HEK293 (cell line): ENCODE results near the gene CABCOCO1.
"Not testable (repeated sequence)": the region's sequence is repeated elsewhere in the genome, so short reads cannot be mapped to it uniquely, and the experiment has no call there.

ENCODE experiments used
- CTCF ChIA-PET: fragments of 350-600 bp; formaldehyde crosslinking; extraction: SDS; loops from one replicate; lab custom pipeline; 2021; ENCODE audit warnings: antibody characterized with exemption; lab: Yijun Ruan, JAX
- POLR2A ChIA-PET: fragments of 300-600 bp; formaldehyde crosslinking; extraction: SDS; loops from one replicate; lab custom pipeline; 2020; ENCODE audit warnings: antibody characterized with exemption, inconsistent platforms; lab: Yijun Ruan, JAX
- H3K27ac ChIP-seq: fragments of 200-500 bp; sonication (Bioruptor generic); 2 replicates; pipeline ENCODE4 v1.5.1; 2014; ENCODE audit warnings: low read depth, low read length, control low read depth, inconsistent platforms; ENCODE audit errors: extremely low read depth
- H3K36me3 ChIP-seq, 2 experiments: fragments of 200-500 bp in 1 of 2; sonication (Bioruptor generic) in 1 of 2; 1 replicate in 1 of 2; 2 replicates in 1 of 2; pipeline ENCODE4 v1.5.1; 2014 to 2017; ENCODE audit warnings: inconsistent platforms in 2 of 2, low read length in 2 of 2; ENCODE audit not compliant: control insufficient read depth in 2 of 2, insufficient read depth in 1 of 2
- H3K4me1 ChIP-seq: fragments of 200-500 bp; sonication (Bioruptor generic); 2 replicates; pipeline ENCODE4 v1.5.1; 2014; ENCODE audit warnings: mild to moderate bottlenecking, low read length, inconsistent platforms; ENCODE audit not compliant: control insufficient read depth, insufficient read depth
- H3K4me3 ChIP-seq: 2 replicates; pipeline ENCODE4 v1.5.1; 2011; ENCODE audit warnings: low read depth, mild to moderate bottlenecking, control low read depth, low read length, moderate library complexity
- H3K9me3 ChIP-seq: fragments of 200-500 bp; sonication (Bioruptor generic); 2 replicates; pipeline ENCODE4 v1.5.1; 2014; ENCODE audit warnings: low read depth, low read length, inconsistent platforms; ENCODE audit not compliant: control insufficient read depth, insufficient read depth
- AEBP2 ChIP-seq: fragments of 450-650 bp; formaldehyde crosslinking; IDR thresholded peaks from 2 replicates; pipeline ENCODE4 v1.5.1; 2016; ENCODE audit warnings: missing biosample characterization, missing genetic modification characterization, borderline replicate concordance
- BCL11B ChIP-seq: fragments of 450-650 bp; formaldehyde crosslinking; IDR thresholded peaks from 2 replicates; pipeline ENCODE4 v1.5.1; 2016; ENCODE audit warnings: low read depth, missing biosample characterization, missing genetic modification characterization
- HOXC10 ChIP-seq: sonication (generic); formaldehyde crosslinking; IDR thresholded peaks from 2 replicates; pipeline ENCODE4 v1.8.1; 2023; ENCODE audit warnings: mild to moderate bottlenecking, missing genetic modification reagents
- KLF17 ChIP-seq: fragments of 450-650 bp; formaldehyde crosslinking; IDR thresholded peaks from 2 replicates; pipeline ENCODE4 v1.5.1; 2016; ENCODE audit warnings: missing biosample characterization, missing genetic modification characterization
- KLF7 ChIP-seq: fragments of 450-650 bp; formaldehyde crosslinking; IDR thresholded peaks from 2 replicates; pipeline ENCODE4 v1.5.1; 2016; ENCODE audit warnings: missing biosample characterization, missing genetic modification characterization, borderline replicate concordance
- MEIS1 ChIP-seq: sonication (generic); formaldehyde crosslinking; IDR thresholded peaks from 2 replicates; pipeline ENCODE4 v1.8.1; 2022; ENCODE audit warnings: missing genetic modification reagents, mild to moderate bottlenecking, borderline replicate concordance
- OSR2 ChIP-seq: fragments of 450-650 bp; formaldehyde crosslinking; IDR thresholded peaks from 2 replicates; pipeline ENCODE4 v1.5.1; 2016; ENCODE audit warnings: missing biosample characterization, missing genetic modification characterization
- SCRT2 ChIP-seq: fragments of 450-650 bp; formaldehyde crosslinking; IDR thresholded peaks from 2 replicates; pipeline ENCODE4 v1.5.1; 2016; ENCODE audit warnings: missing biosample characterization, missing genetic modification characterization
- ZBTB17 ChIP-seq: fragments of 450-650 bp; formaldehyde crosslinking; IDR thresholded peaks from 2 replicates; pipeline ENCODE4 v1.5.1; 2016; ENCODE audit warnings: missing biosample characterization, missing genetic modification characterization
- ZFHX2 ChIP-seq: fragments of 450-650 bp; formaldehyde crosslinking; conservative IDR thresholded peaks from 2 replicates; pipeline ENCODE4 v1.5.1; 2016; ENCODE audit warnings: missing biosample characterization, missing genetic modification characterization
- ZIC2 ChIP-seq: fragments of 450-650 bp; formaldehyde crosslinking; IDR thresholded peaks from 2 replicates; pipeline ENCODE4 v1.5.1; 2016; ENCODE audit warnings: missing biosample characterization, missing genetic modification characterization
- ZNF146 ChIP-seq: fragments of 450-650 bp; formaldehyde crosslinking; IDR thresholded peaks from 2 replicates; pipeline ENCODE4 v1.5.1; 2016; ENCODE audit warnings: missing biosample characterization, missing genetic modification characterization
- ZNF169 ChIP-seq: fragments of 450-650 bp; formaldehyde crosslinking; IDR thresholded peaks from 2 replicates; pipeline ENCODE4 v1.5.1; 2016; ENCODE audit warnings: missing biosample characterization, missing genetic modification characterization
- ZNF274 ChIP-seq, 2 experiments: fragments of 200-500 bp in 1 of 2; fragments of 450-650 bp in 1 of 2; sonication (Bioruptor generic) in 1 of 2; formaldehyde crosslinking in 1 of 2; IDR thresholded peaks; 2 replicates each; pipeline versions ENCODE4 v1.5.1 to v1.6.1; 2014 to 2016; ENCODE audit warnings: borderline replicate concordance in 1 of 2, inconsistent platforms in 1 of 2, low read length in 1 of 2, missing biosample characterization in 1 of 2, missing genetic modification characterization in 1 of 2
- ZNF426 ChIP-seq: fragments of 450-650 bp; formaldehyde crosslinking; IDR thresholded peaks from 2 replicates; pipeline ENCODE4 v1.5.1; 2017; ENCODE audit warnings: missing biosample characterization, missing genetic modification characterization, mild to moderate bottlenecking, inconsistent platforms, moderate library complexity
- ZNF580 ChIP-seq: fragments of 450-650 bp; formaldehyde crosslinking; IDR thresholded peaks from 2 replicates; pipeline ENCODE4 v1.5.1; 2016; ENCODE audit warnings: missing biosample characterization, missing genetic modification characterization
- ZNF585B ChIP-seq: fragments of 450-650 bp; formaldehyde crosslinking; IDR thresholded peaks from 2 replicates; pipeline ENCODE4 v1.5.1; 2016; ENCODE audit warnings: missing biosample characterization, missing genetic modification characterization
- ZNF610 ChIP-seq: fragments of 450-650 bp; formaldehyde crosslinking; IDR thresholded peaks from 2 replicates; pipeline ENCODE4 v1.5.1; 2016; ENCODE audit warnings: missing biosample characterization, missing genetic modification characterization, borderline replicate concordance
- ZNF645 ChIP-seq: fragments of 450-650 bp; formaldehyde crosslinking; IDR thresholded peaks from 2 replicates; pipeline ENCODE4; 2016; ENCODE audit warnings: missing biosample characterization, missing genetic modification characterization
- ZNF830 ChIP-seq: fragments of 450-650 bp; IDR thresholded peaks from 2 replicates; pipeline ENCODE4 v1.5.0; 2018; ENCODE audit warnings: missing biosample characterization, missing genetic modification characterization, low read depth, mild to moderate bottlenecking, moderate library complexity
- TF ChIP-seq, protein P1 (sequence below): fragments of 450-650 bp; formaldehyde crosslinking; IDR thresholded peaks from 2 replicates; pipeline ENCODE4 v1.5.1; 2017; ENCODE audit warnings: missing biosample characterization, missing genetic modification characterization

CABCOCO1 gene

DNA sequence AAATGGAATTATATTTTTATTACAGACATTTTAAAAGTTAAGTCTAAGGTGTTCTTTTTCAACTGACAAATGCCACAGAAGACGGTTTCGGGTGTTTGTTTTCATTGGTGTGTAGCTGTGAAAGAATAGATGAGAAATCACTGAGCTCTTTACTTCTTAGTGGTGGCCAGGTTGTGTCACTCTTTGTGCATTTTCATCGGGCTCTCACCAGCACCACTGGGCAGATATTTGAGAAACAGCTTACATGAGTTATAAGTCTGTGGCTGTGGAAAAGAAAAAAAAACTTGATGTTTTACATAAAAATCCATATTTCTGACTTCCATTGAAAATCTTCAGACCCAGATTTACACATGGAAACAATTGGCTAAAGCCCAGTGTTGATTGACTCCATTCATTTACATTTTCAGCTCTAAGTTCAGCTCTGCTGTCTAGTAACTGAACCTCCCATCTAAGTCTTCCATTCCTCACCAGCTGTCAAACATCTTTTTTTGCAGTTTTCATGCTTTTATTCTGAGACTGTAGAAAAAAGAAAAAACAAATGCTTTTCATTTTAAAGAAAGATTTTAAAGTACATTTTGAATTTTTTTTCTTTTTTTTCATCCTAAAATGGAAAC is 22.3 kb downstream of the CABCOCO1 start:
- H3K27ac ChIP-seq: no peak overlapping the region
- no peaks in the 10 kb centered on the region for H3K4me1 ChIP-seq
- H3K36me3 ChIP-seq: no peaks in the 10 kb centered on the region
- ChIA-PET POLR2A (no interaction called here), CTCF (no interaction called here)
- H3K9me3 ChIP-seq: no peaks in the 10 kb centered on the region
- H3K4me3 ChIP-seq: no peak overlapping the region
- no peak for TF ChIP-seq KLF7

GRCh38 chr10:61688551-61689308 is 26.0 kb downstream of the CABCOCO1 start:
- Histone ChIP-seq H3K4me3 (no peak overlapping the region), H3K4me1 (no peaks in the 10 kb centered on the region), H3K9me3 (no peaks in the 10 kb centered on the region), H3K36me3 (no peaks in the 10 kb centered on the region), H3K27ac (no peak overlapping the region)
- ChIA-PET CTCF (no interaction called here), POLR2A (no interaction called here)
- TF ChIP-seq MEIS1 (CRISPR knock-in tag) (no peak), HOXC10 (no peak), OSR2 (no peak), ZNF645 (tag by site-specific recombination) (no peak), ZNF830 (no peak), AEBP2 (tag by site-specific recombination) (no peak), ZNF610 (tag by site-specific recombination) (no peak), ZNF169 (tag by site-specific recombination) (no peak), ZFHX2 (tag by site-specific recombination) (no peak), ZIC2 (tag by site-specific recombination) (no peak), BCL11B (tag by site-specific recombination) (no peak)

DNA sequence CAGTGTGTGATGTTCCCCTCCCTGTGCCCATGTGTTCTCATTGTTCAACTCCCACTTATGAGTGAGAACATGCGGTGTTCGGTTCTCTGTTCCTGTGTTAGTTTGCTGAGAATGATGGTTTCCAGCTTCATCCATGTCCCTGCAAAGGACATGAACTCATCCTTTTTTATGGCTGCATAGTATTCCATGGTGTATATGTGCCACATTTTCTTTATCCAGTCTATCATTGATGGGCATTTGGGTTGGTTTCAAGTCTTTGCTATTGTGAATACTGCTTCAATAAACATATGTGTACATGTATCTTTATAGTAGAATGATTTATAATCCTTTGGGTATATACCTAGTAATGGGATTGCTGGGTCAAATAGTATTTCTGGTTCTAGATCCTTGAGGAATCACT is 28.9 kb downstream of the CABCOCO1 start:
- H3K27ac ChIP-seq, POLR2A ChIA-PET, H3K4me3 ChIP-seq, H3K9me3 ChIP-seq, CTCF ChIA-PET, H3K36me3 ChIP-seq, H3K4me1 ChIP-seq: not testable (repeated sequence)
- TF ChIP-seq ZNF580: peak; percentile 50; the same call in 1 of the 2 replicates
- TF ChIP-seq ZNF146 (tag by site-specific recombination): peak; percentile 90

DNA sequence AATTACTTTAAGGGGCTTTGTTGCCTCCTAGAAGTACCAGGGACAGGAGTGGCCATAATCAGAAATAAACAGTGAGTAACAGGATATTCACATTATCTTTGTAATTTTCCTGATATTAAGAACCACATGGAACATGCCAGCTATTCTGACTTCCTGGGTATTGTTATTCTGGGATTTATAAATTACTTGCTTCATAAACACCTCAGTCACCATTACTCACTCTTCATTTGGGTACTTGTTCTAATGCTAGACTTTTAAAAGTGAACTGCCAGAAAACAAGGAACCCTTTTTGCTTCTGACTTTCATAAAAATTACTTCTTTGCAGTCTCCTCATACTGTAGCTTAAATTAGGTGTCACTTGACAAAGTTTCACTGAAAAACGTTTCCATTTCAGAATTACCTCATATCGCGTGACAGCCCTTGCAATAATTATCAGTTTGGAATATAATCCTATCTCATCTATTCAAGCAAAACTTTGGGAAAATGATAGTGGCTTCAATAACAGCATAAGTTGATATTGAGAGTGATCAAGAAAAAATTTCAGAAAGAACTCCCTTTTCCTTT is 29.8 kb downstream of the CABCOCO1 start:
- no peaks in the 10 kb centered on the region for H3K9me3 ChIP-seq
- CTCF ChIA-PET: no interaction called here
- POLR2A ChIA-PET: no interaction called here
- H3K4me1 ChIP-seq: no peaks in the 10 kb centered on the region
- no peaks in the 10 kb centered on the region for H3K36me3 ChIP-seq
- H3K4me3 ChIP-seq: no peak overlapping the region
- no peak overlapping the region for H3K27ac ChIP-seq
- TF ChIP-seq ZNF426 (tag by site-specific recombination) (no peak), ZBTB17 (tag by site-specific recombination) (no peak), KLF17 (no peak), ZNF610 (tag by site-specific recombination) (no peak), SCRT2 (tag by site-specific recombination) (no peak), ZNF585B (tag by site-specific recombination) (no peak), ZNF274 (IDR thresholded peaks at IDR 0.05; ENCODE audit: low read length) (no peak), ZNF274 (tag by site-specific recombination; IDR thresholded peaks at IDR 0.05; ENCODE audit: borderline replicate concordance) (no peak)
- TF ChIP-seq, protein P1, sequence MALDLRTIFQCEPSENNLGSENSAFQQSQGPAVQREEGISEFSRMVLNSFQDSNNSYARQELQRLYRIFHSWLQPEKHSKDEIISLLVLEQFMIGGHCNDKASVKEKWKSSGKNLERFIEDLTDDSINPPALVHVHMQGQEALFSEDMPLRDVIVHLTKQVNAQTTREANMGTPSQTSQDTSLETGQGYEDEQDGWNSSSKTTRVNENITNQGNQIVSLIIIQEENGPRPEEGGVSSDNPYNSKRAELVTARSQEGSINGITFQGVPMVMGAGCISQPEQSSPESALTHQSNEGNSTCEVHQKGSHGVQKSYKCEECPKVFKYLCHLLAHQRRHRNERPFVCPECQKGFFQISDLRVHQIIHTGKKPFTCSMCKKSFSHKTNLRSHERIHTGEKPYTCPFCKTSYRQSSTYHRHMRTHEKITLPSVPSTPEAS (tag by site-specific recombination): no peak
